ENCODE results near the gene OR2AK2. TPM values are rescaled to one million over a fixed set of nuclear protein-coding genes. Genes with fewer than 3 reads are reported as not detected.

OR2AK2 gene
- total RNA-seq, 2 experiments from 2014 or later = not detected

- H3K27me3 Mint-ChIP-seq = no peaks in the 10 kb centered on the region
- H3K4me3 Mint-ChIP-seq = no peak overlapping the region
- DNase-seq = no peak
- H3K27ac Mint-ChIP-seq = no peak overlapping the region
- H3K9me3 Mint-ChIP-seq = peaks cover 8% of the 10 kb centered on the region
- peaks cover 1% of the 10 kb centered on the region for H3K4me1 Mint-ChIP-seq
- ChIA-PET POLR2A (no interaction called here), CTCF (no interaction called here)
- no peaks in the 10 kb centered on the region for H3K36me3 Mint-ChIP-seq (ENCODE audit: low read depth)
Measured at GRCh38 chr1:247966532-247967204, 1.6 kb downstream of the OR2AK2 start.

DNA sequence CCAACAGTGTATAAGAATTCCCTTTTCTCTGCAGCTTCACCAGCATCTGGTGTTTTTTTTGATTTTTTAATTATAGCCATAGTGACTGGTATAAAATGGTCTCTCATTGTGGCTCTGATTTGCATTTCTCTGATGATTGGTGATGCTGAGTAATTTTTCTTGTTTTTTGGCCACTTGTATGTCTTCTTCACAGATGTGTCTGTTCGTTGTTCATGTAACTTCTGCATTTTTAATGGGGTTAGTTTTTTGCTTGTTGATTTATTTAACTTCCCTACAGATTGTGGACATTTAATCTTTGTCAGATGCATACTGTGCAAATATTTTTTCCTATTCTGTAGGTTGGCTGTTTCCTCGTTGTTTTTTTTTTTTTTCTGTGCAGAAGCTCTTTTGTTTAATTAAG lies 28.0 kb downstream of the OR2AK2 start:
- Mint-ChIP-seq H3K4me1 (no peaks in the 10 kb centered on the region), H3K27ac (no peak overlapping the region), H3K36me3 (ENCODE audit: low read depth) (no peaks in the 10 kb centered on the region), H3K27me3 (no peaks in the 10 kb centered on the region), H3K9me3 (peaks cover 6% of the 10 kb centered on the region), H3K4me3 (no peak overlapping the region)
- ChIA-PET POLR2A (no interaction called here), CTCF (no interaction called here)
- no peak for DNase-seq

DNA sequence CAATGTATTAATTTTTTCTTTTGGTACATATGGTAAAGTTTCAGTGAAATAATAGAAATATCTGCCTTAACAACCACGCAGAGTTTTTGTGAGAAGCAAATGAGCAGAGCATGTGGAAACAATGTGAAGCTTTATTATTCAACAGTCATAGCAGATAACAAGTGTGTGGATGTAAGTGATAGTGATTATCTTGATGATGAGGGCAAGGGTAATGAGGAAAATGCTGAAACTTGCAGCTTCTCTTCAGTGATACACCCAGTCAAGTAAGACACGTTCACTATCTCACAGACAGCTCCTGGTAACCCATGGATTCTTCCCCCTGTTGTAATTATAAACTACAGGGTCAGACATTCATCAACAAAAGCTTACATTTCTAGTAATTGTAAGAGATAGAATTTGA lies 33.8 kb downstream of the OR2AK2 start:
- Mint-ChIP-seq H3K27ac (no peak overlapping the region), H3K27me3 (no peaks in the 10 kb centered on the region), H3K4me3 (no peak overlapping the region), H3K4me1 (no peaks in the 10 kb centered on the region), H3K9me3 (no peaks in the 10 kb centered on the region), H3K36me3 (ENCODE audit: low read depth) (no peaks in the 10 kb centered on the region)
- no peak for DNase-seq
- POLR2A ChIA-PET = no interaction called here
- CTCF ChIA-PET = interaction anchor here (1.2 kb wide), 1 partner anchor 16 kb away, joined by 3 read pairs; no protein-coding TSS in a partner anchor

DNA sequence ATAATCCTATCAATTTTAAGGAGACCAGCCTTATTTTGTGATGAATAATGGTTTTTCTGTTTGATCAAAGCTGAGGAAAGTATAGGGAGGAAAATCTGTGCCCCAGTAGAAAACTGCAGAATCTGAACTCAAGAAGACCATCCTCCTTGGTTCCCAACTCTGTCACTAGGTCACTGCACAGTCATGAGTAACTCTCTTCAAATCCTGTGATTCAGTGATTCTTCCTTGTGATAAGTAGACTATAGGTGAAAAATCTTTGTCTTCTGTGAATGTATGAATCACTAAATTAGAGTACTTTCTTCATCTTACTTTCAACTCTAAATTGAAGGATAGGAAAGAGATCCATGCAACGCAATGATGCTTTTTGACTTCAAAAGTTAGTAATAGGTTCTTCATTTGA lies 35.1 kb downstream of the OR2AK2 start:
- POLR2A ChIA-PET = no interaction called here
- no peaks in the 10 kb centered on the region for H3K9me3 Mint-ChIP-seq
- H3K36me3 Mint-ChIP-seq (ENCODE audit: low read depth) = no peaks in the 10 kb centered on the region
- H3K4me1 Mint-ChIP-seq = no peaks in the 10 kb centered on the region
- CTCF ChIA-PET = no interaction called here
- no peak overlapping the region for H3K27ac Mint-ChIP-seq
- no peak for DNase-seq
- H3K27me3 Mint-ChIP-seq = no peaks in the 10 kb centered on the region
- H3K4me3 Mint-ChIP-seq = no peak overlapping the region

DNA sequence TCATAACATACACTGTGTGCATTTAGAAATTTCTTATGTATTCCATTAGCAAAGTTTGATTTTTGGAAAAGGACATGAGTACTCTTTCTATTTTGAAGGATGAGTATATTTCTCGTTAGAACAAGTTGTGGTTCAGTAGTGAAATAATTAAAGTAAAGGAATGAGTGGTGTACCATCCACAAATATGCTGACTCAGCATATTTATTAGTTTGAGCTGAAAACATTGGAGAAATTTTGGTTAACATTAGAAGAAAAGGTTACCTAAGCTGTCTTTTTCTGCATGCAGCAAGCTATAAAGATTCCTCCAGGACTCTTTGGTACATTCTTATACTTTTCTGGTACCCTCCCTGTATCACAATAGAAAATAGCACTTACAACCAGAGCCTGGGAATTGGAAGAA lies 42.7 kb downstream of the OR2AK2 start:
- Mint-ChIP-seq H3K36me3 (ENCODE audit: low read depth) (no peaks in the 10 kb centered on the region), H3K4me1 (no peaks in the 10 kb centered on the region), H3K27ac (no peak overlapping the region), H3K27me3 (no peaks in the 10 kb centered on the region), H3K4me3 (no peak overlapping the region), H3K9me3 (peaks cover 20% of the 10 kb centered on the region)
- POLR2A ChIA-PET = no interaction called here
- no peak for DNase-seq
- CTCF ChIA-PET = no interaction called here

GRCh38 chr1:248009681-248010080 lies 44.6 kb downstream of the OR2AK2 start:
- DNase-seq = no peak
- ChIA-PET POLR2A (no interaction called here), CTCF (no interaction called here)
- H3K9me3 Mint-ChIP-seq = peaks cover 20% of the 10 kb centered on the region
- no peaks in the 10 kb centered on the region for H3K4me1 Mint-ChIP-seq
- no peak overlapping the region for H3K27ac Mint-ChIP-seq
- no peaks in the 10 kb centered on the region for H3K27me3 Mint-ChIP-seq
- no peak overlapping the region for H3K4me3 Mint-ChIP-seq
- no peaks in the 10 kb centered on the region for H3K36me3 Mint-ChIP-seq (ENCODE audit: low read depth)

DNA sequence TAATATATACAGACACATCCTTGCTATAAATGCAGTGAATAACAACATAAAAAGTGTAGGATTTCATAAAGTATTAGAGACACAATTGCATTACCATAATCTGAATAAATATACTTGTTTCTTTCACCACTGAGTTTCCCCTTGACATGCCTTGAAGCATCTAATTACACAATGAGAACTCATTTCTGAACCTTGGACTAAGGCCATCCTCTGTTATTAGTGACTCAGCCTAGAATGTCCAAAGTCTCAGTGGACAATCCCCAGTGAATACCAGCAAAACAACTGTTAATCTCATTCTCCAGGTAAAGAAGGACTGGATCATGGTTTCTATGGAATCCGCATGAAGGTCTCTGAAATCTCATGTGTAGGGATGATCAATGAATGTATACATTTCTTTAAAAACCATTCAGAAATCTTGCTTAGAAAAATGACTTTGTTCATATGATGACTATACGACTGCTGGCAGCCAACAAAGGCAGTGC lies 48.2 kb downstream of the OR2AK2 start, which contains the start of gene OR2L5:
OR2L5 (plus strand) TSS at position 432 of the 482 bp plus-strand sequence. CDS start 8,288 bp downstream, outside the sequence.
- Mint-ChIP-seq H3K36me3 (ENCODE audit: low read depth) (no peaks in the 10 kb centered on the region), H3K4me3 (no peak within 1 kb of the TSS), H3K27ac (no peak within 1 kb of the TSS), H3K27me3 (no peaks in the 10 kb centered on the region), H3K4me1 (no peaks in the 10 kb centered on the region), H3K9me3 (peaks cover 15% of the 10 kb centered on the region)
- DNase-seq = no peak
- ChIA-PET CTCF (no interaction called here), POLR2A (no interaction called here)

DNA sequence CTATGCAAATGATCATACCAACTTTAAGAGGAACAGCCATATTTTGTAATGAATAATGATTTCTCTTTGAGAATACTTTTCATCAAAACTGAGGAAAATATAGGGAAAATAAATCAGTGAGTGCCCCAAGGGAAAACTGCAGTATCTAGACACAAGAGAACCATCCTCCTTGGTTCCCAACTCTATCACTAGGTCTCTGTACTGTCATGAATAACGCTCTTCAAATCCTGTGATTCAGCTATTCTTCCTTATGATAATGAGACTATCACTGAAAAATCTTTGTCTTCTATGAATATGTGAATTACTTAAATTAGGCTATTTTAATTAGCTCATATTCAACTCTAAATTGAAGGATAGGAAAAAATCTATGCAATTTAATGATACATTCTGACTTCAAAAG lies 50.8 kb downstream of the OR2AK2 start:
- H3K36me3 Mint-ChIP-seq (ENCODE audit: low read depth) = no peaks in the 10 kb centered on the region
- no peaks in the 10 kb centered on the region for H3K4me1 Mint-ChIP-seq
- ChIA-PET POLR2A (no interaction called here), CTCF (interaction anchor here (1.1 kb wide), 1 partner anchor 16 kb away, joined by 3 read pairs; no protein-coding TSS in a partner anchor)
- DNase-seq = no peak
- H3K27me3 Mint-ChIP-seq = no peaks in the 10 kb centered on the region
- H3K9me3 Mint-ChIP-seq = peaks cover 4% of the 10 kb centered on the region
- H3K27ac Mint-ChIP-seq = no peak overlapping the region
- no peak overlapping the region for H3K4me3 Mint-ChIP-seq

Other genes starting within 250 kb of the OR2AK2 start
- not detected for gene OR6F1, start 248.6 kb upstream of the OR2AK2 start, total RNA-seq
- gene OR14K1, start 226.6 kb upstream of the OR2AK2 start, total RNA-seq = not detected
- gene OR14A2, start 217.1 kb upstream of the OR2AK2 start, total RNA-seq = not detected
- gene OR1C1, start 204.7 kb upstream of the OR2AK2 start, total RNA-seq = not detected
- not detected for gene OR14A16, start 141.1 kb upstream of the OR2AK2 start, total RNA-seq
- gene OR11L1, start 123.3 kb upstream of the OR2AK2 start, total RNA-seq = not detected
- under 1 TPM; 0.69 to 0.79 TPM for gene TRIM58, start 108.0 kb upstream of the OR2AK2 start, total RNA-seq
- under 1 TPM; 0.37 to 0.79 TPM for gene OR2W3, start 69.6 kb upstream of the OR2AK2 start, total RNA-seq
- gene OR2T8, start 45.0 kb upstream of the OR2AK2 start, total RNA-seq = under 1 TPM; 0.21 to 0.22 TPM
- not detected for gene OR2AJ1, start 40.3 kb upstream of the OR2AK2 start, total RNA-seq
- gene OR2L8, start 16.4 kb upstream of the OR2AK2 start, total RNA-seq = under 1 TPM in 1 of 2 experiments, not detected in 1; 0.29 TPM
- gene OR2L5, start 48.4 kb downstream of the OR2AK2 start, total RNA-seq = under 1 TPM in 1 of 2 experiments, not detected in 1; 0.08 TPM
- gene OR2L2, start 64.8 kb downstream of the OR2AK2 start, total RNA-seq = under 1 TPM; 0.12 to 0.19 TPM
- gene OR2L3, start 81.6 kb downstream of the OR2AK2 start, total RNA-seq = not detected
- gene OR2L13, start 130.0 kb downstream of the OR2AK2 start, total RNA-seq = not detected
- not detected for gene OR2M5, start 179.9 kb downstream of the OR2AK2 start, total RNA-seq
- gene OR2M2, start 209.6 kb downstream of the OR2AK2 start, total RNA-seq = not detected
- gene OR2M3, start 232.0 kb downstream of the OR2AK2 start, total RNA-seq = not detected